Stimulated activated CD4-positive, alpha-beta T cell treated with anti-CD3 and anti-CD28 coated beads, Interleukin-2, amount 100 ng/mL, for 48 hours (primary cell): Measurements from ENCODE around the gene PDE9A.

ENCODE experiments used
- DNase-seq, 2 donors: peaks; one replicate each; pipeline ENCODE4 v3.0.0-alpha.2; 2020

Gene PDE9A

GRCh38 chr21:42760951-42761751 lies 107.7 kb downstream of the PDE9A start:
- DNase-seq = no peak

- no peak for DNase-seq
These were observed 108.4 kb downstream of the PDE9A start for GRCh38 chr21:42761776-42762335.

GRCh38 chr21:42763581-42764442 lies 110.4 kb downstream of the PDE9A start:
- no peak for DNase-seq

GRCh38 chr21:42764443-42764760 lies 111.0 kb downstream of the PDE9A start:
- no peak for DNase-seq

GRCh38 chr21:42764883-42765282 lies 111.5 kb downstream of the PDE9A start:
- DNase-seq = no peak

- DNase-seq = no peak
These were observed 112.2 kb downstream of the PDE9A start for GRCh38 chr21:42765656-42766055.

- DNase-seq = no peak
These were observed 113.5 kb downstream of the PDE9A start for GRCh38 chr21:42766739-42767560.

GRCh38 chr21:42767561-42767835 lies 114.1 kb downstream of the PDE9A start:
- DNase-seq = no peak

GRCh38 chr21:42768324-42769121 lies 115.1 kb downstream of the PDE9A start:
- no peak for DNase-seq

GRCh38 chr21:42769183-42769819 lies 115.9 kb downstream of the PDE9A start:
- DNase-seq = no peak

- DNase-seq = no peak
These were observed 116.6 kb downstream of the PDE9A start for GRCh38 chr21:42769820-42770716.

- no peak for DNase-seq
These were observed 117.5 kb downstream of the PDE9A start for GRCh38 chr21:42770717-42771502.

- no peak for DNase-seq
These were observed 118.0 kb downstream of the PDE9A start for GRCh38 chr21:42771503-42771805.

- no peak for DNase-seq
These were observed 121.7 kb downstream of the PDE9A start for GRCh38 chr21:42775123-42775522.

GRCh38 chr21:42775891-42776290 lies 122.5 kb downstream of the PDE9A start:
- no peak for DNase-seq

- DNase-seq = no peak
These were observed 123.8 kb downstream of the PDE9A start for GRCh38 chr21:42777064-42777756.

- DNase-seq = no peak
These were observed 124.4 kb downstream of the PDE9A start for GRCh38 chr21:42777757-42778344.

GRCh38 chr21:42779431-42779861 lies 126.0 kb downstream of the PDE9A start:
- DNase-seq = no peak

GRCh38 chr21:42780617-42781016 lies 127.2 kb downstream of the PDE9A start:
- no peak for DNase-seq
